HG03108 (cell line): ENCODE results near the gene FMN2.
"Not testable (repeated sequence)": the region's sequence is repeated elsewhere in the genome, so short reads cannot be mapped to it uniquely, and the experiment has no call there.

Experiments used
- ATAC-seq: cut with Tn5 transposase; IDR thresholded peaks from one replicate; pipeline ENCODE4 v1.9.1; 2021; ENCODE audit warnings: moderate library complexity; ENCODE audit not compliant: unreplicated experiment

Gene FMN2

DNA sequence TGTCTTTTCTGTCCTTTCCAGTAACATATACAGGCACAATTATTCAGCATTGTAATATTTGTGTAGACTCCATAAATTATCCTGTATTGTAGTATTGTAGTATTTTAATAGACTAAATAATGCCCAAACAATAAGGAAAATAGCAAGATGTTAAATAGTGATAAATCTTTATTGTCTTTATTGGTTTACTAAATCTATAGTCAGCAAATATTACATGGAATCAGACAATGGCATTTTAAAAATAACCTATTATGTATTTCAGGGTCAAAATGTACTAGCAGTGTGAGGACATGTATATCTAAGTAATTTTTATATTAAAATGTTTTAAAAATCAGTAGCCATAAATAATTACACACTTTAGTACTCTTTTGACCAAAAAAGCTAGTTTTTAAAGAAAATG lies 317.9 kb downstream of the FMN2 start:
- no peak for ATAC-seq

DNA sequence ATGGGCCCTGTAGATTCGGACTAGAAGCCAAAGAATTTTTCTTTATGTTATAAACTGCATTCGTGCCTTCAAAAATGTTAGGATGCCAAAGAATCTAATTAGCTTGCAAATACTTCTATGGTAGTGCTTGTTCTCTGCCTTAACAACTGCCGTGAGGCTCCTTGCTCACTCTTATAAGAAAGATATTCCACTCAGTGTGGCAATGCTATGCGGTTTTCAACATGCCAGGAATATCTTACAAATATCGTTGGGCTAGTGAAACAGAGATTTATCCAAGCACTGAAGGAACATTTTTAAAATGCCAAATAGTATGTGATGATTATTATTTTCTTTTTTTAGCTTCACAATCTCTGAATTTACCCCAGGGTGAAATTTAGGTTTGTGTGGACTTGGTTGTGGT lies 322.0 kb downstream of the FMN2 start:
- ATAC-seq: no peak

DNA sequence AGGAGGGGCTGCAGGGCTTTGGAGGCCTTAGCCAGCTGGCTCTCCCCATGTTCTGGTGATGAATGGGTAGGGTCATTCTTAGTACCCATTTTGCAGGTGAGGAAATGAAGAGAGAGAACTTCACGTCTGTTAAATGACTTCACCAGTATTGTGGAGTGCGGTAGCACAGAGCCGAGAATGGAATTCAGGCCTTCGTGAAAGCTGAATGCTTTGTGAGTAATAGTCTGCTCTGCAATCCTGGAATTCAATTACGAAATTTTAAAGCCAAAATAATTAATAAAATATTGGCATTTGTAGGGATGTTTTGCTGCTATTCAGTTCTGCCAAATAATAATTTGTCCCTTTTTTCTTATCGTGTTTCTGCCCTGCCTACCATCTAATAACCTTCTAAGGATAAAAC lies 322.6 kb downstream of the FMN2 start:
- no peak for ATAC-seq

DNA sequence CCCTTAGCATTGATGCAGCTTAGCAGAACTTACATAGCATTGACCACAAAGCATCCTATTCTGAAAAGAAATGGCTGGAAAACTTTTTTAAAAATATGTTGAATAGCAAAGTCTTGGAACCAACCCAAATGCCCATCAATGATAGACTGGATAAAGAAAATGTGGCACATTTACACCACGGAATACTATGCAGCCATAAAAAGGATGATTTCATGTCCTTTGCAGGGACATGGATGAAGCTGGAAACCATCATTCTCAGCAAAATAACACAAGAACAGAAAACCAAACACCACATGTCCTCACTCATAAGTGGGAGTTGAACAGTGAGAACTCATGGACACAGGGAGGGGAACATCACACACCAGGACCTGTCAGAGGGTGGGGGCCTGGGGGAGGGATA lies 323.3 kb downstream of the FMN2 start:
- ATAC-seq: not testable (repeated sequence)

DNA sequence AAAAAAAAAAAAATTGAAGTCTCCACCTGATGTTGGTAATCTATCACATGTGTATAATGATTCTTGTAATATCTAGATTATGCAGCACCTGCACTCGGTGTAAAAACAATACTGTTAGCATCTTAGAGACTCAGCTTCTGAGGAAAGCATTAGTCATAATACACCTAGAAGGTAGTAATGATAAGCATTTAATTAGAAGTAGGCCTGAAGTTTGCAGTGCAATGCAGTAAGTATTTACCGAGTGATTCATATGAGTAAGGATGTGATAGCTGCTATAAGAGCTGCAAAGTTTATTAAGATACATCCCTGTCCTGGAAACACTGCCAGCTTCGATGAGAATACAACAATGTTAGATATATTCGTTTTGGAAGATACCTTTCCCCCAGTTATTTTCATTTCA lies 323.8 kb downstream of the FMN2 start:
- ATAC-seq: no peak

DNA sequence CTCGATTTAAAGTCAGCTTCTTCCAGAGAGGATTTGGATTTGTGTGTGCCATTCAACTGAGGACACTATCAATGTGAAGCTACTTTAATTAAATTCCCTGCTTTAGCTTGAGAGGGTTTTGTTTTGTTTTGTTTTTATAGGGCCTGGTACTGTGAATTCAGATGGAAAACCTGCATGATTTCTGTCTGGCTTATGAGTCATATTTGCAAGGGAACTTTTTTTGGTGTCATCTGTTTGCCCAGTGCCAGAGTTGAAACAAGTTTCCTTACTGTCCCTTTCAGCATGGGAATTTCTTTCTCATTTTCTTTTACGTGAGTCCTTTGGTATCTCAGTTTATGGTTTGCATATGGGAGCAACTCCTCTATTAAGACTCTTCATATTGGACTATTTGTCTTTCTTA lies 325.6 kb downstream of the FMN2 start:
- ATAC-seq: no peak

DNA sequence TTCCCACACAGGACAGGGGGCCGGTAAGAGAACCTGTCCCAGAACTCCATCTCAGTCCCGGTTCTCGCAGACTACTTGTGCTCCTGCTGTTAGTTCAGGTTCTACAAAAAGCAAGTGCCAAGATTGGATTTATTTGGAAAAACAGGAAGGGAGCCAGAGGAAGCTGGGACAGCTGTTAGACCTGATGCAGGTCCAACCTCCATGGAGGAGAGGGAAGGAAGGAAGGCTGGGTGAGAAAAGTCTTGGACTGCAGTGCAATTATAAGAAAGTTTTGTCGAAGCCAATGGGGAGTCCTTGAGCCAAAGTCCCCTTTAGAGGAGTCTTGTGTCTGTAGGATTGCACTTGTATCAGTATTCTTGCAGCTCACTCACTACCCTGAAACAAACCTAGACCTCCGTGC lies 329.1 kb downstream of the FMN2 start:
- ATAC-seq: no peak

DNA sequence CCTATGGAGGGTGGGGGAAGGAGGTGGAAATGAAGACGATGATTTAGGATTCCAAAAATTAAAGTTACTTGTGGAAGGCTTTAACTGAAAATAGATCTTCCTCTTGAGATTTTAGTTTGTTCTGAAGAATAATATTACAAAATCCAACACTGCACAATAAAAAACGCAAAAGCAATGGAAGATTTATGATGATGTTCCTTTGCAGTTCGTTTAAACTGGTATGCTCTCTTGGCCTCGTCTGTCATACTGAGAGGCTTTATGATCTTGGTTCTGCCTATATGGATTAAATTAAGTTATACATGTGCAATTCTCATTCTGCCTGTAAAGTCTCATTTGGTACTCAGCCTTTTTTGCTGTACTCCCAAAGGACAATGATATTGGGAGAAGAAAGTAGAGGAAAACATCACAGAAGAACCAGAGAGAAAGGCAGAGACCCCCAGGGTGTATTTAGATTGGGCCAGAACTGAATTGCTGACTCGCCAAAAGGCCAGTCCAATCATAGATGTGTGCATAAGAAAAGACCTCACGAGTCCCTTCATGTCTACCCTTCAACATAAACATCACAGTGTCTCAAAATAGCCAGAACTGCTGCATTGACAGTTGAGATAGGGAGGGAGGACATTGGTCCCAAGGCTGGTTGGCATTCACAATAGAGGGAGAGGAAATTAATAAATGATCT lies 331.7 kb downstream of the FMN2 start:
- no peak for ATAC-seq

DNA sequence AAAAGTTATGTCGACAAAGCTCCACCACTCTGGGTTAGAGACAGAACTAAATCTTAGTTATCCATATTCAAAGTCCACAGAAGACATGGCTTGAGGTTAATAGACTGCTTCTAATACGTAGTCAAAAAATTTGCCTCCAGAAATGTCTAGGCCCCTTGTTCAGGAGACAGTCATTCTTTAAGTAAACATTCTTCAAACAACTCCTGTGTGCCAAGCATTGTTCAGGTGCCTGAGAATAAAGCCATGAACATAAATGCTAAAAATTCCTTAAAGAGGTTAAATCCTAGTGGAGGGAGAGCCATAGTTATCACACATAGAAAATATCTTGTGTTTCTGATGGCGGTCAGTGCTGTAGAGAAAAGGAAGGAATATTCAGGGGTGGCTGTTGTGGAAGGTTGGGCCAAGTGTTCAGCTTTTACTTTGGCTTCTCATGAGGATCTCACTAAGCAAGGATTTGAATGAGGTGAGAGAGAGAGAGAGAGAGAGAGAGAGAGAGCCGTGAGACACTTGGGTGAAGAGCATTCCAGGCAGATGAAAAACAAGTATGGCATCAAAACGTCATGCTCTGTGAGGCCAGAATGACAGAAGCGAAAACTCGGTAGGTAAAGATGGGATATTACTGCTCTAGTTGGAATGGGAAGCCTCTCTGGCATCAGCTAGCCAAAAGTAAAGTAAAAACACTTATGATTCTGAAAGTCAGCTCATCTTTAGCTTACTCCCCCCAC lies 333.2 kb downstream of the FMN2 start:
- no peak for ATAC-seq

DNA sequence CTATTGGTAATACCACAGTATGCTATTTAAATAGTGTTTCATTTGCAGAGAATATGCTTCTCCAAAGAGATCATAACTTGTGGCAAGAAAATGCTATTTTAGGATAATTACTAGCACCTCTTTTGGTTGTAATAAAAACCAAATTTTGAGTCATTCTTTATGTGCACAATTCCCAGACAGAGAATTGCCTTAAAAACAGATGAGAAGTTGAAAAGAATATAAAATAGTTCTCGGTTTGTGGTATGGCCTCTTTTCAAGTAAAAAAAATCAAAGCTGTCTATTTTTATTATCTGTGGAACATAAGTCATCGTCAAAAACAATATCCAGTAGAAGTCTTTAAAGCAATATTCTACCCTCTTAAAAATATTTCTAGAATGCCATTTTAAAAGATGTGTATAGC lies 334.4 kb downstream of the FMN2 start:
- ATAC-seq: no peak

DNA sequence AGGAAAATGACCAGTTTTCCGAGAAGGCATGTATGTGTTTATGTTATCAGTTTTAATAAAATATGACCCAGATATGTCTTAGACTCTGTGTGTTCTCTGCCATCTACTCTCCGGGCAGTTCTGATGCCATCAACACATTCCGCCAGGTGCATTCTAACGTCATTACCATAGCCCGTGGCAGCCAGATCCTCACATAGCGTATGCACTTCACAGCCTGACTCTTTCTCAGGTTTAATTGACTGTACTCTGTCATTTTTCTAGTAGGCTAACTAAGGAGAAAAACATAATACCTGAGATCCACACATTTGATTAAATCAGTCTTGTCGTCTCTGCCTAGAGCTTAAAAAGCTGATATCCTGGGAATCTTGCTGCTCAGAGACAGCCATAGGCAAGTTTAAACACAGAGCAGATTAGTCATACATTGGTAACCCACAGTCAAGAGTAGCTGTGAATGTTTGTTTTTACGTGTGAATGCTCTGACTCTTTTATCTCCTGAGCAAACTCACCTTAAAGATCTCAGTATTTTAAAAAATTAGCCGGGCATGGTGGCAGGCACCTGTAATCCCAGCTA lies 344.4 kb downstream of the FMN2 start:
- ATAC-seq: no peak

DNA sequence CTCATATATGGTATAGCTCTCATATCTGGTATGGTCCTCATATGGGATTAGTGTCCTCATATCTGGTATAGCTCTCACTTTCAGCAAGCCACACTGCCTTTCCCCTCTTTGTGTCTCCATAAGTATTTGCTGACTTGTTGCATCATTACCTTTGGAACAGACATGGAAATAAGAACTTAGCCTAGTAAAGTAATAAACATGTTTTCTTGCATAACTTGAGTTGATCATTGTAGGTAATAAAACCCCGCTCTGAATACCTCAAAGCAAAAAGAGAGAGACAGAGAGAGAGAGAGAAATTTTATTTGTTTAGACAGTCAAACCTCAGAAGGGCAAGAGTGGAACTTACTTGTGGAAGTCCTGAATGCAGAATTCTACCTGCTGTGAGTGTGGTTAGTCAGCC lies 350.0 kb downstream of the FMN2 start:
- no peak for ATAC-seq

DNA sequence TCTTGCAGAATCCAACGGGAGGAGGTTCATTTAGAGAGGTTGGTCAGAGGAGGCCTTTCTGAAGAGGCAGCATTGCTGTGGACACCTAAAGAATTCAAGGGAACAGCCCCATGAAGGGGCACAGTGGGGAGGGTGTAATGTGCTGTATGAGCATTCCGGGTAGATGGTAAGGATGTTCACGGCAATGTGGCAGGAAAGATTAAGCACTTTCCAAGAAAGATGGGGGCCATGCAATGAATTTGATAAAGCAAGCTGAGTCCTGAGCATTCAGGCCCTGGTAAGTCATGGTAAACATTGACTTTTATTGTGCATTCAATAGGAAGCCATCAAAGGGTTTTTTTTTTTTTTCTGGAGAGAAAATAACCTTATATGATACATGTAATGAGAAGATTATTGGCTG lies 353.7 kb downstream of the FMN2 start:
- ATAC-seq: no peak

DNA sequence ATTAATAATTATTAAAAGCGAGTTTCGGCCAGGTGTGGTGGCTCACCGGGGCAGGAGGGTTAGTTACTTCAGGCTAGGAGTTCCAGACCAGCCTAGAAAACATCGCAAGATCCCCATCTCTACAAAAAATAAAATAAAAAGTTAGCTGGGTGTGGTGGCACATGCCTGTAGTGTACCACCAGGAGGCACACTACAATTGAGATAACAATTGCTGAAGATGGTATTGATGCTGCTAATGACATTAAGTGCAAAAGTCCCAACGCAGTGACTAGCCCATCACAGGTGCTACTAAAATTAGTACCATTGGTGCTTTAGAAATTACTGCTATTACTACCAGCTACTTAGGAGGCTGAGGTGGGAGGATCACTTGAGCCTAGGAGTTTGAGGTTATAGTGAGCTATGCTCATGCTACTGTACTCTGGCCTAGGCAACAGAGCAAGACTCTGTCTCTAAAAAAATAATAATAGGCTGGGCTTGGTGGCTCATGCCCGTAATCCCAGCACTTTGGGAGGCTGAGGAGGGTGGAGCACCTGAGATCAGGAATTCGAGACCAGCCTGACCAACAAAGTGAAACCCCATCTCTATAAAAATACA lies 363.6 kb downstream of the FMN2 start:
- no peak for ATAC-seq

DNA sequence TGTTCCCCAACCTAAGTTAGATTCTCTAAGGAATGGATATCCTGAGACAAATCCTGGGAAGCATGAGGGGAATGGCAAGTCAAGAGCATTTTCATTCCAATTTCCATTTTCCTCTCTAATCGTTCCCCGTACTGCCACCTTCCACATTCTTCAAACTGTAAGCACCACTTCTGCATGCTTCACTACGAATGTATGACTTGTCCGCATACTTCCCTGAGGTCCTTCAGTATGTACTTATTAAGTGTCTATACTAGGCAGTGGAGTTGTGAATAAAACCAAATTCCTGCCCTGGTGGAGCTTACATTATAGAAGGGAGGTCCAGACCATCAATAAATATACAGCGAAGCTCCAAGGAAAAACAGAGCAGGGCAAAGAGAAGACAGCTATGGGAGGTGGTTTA lies 365.5 kb downstream of the FMN2 start:
- no peak for ATAC-seq

DNA sequence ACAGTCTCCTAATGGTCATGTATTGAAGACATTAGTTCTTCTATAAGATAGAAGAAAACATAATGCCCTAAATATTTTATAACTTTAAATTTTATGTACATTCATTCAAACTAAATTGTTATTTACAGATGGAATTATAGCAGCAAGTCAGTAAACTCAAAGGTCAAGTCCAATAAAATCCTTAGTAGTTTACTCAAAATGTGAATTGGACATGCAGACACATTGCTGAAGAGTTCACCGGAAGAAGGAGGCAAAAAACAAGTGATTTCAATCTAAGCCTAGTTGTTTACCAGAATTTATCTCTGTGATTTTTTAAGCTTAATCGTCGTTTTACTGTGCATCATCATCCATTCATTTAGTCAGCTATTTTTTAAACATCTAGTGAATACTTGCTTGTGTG lies 370.6 kb downstream of the FMN2 start:
- ATAC-seq: no peak

DNA sequence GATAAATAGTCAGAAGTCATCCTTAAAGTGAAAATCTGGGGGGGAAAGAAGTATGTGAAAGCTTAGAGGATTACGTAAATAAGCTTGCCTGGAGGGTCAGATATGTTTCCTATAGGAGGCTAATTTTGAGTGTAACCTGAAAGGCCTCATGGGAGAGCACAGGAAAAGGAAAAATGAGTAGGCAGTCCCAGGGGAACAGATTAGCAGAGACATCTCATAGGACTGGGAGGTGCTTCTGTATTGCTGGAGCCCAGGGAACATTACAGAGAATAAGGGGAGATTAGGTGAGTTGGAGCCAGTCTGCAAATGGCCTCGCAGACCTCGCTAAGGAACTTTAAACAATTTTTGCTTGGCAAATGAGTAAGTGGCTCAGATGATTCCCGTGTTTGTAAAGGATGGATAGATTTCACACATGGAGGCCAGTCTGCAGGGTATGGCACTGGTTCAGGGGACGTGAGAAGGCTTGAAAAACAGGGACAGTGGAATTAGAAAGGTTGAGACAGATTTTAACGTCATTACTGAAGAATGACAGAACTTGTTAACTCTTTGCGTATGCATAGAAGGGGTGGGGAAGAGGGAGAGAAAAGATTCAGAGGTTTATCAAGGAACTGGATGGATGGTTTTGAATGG lies 371.2 kb downstream of the FMN2 start:
- ATAC-seq: no peak

DNA sequence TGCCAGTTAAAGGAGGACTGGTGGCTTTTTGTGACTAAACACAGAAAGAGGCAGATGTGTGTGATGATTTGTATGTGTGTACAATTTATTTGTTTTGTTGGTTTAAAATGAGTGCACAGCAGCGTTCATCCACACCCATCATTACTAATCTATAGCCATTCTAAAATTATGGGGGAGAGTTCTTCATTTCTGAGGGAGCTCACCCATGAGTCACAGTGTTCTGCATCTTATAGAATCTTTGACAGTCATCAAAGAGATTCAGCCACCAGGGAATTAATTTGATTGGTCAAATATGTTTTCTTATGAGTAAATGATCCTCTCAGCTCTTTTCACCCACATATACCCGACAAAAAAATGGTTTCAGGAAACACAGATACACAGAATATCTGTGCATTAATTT lies 372.4 kb downstream of the FMN2 start:
- no peak for ATAC-seq

DNA sequence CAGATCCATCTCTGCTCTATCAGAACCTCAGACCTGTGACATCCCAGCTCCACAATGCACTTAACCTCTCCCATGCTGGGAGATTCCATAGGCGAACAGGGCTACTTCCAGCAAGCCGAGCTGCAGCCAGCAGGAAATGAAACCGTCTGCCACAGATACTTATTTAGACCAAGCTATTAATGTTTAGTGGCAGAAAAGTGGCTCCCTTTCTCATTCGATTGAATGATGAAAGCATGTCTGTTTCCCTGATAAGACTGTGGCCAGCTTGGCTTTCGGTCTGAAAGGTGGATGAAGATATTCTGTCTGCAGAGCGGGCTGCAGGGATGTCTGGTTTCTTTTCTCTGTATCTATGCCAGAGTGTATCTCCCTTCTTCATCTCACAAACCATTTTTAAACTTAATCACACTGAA lies 373.9 kb downstream of the FMN2 start:
- ATAC-seq: no peak

DNA sequence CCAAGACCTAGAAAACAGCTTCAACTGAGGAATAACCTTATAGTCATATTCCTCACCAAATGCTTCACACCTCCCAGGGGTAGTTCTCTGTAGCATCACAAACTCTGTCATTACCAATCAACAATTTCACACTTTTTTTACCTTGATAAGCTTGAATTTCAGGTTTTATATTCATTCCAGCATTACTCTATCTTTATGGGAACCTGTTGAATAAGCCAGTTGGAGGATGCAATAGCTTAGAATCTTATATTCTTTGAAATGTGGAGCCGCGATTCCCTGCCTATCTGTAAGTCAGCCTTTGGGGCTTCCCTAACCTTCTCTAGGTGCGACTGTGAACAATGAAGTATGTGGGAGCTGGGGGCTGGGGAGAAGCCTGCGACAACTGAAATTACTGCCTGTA lies 374.8 kb downstream of the FMN2 start:
- ATAC-seq: no peak

DNA sequence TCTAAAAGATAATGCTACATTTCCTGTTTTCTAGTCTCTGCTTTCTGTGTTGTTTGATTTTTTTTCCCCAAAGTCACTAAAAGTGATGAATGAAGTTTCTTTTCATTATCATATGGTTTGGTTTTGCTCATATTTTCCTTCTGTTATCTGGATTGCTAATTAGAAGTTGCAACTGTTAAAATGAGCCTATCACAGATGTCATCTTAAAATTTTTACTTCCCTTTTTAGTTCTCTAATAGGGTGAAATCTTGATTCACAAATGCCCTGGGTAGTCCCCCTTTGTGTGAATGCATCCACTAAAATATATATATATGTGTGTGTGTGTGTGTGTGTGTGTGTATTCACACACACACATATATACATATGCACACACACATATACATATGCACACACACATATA lies 376.2 kb downstream of the FMN2 start:
- no peak for ATAC-seq

DNA sequence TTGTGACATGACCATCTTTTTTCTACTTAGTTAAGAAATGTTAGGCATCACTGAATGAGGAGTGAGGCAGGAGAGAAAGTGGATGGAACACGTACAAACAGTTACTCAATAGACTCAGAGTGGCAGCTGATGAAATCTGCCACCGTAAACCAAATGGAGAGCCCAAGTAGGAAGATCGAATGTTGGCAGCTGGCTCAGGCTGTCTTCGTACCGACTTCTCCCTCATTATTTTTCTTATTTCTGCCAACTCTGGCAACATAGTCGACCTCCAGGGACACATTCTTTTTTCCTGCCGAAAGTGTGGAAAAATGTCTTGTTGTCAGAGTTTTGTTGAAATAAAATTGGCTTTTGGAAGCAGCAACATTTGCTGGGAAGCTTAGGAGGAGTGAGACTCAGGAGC lies 377.0 kb downstream of the FMN2 start:
- no peak for ATAC-seq
